AG04450 (cell line): Measurements from ENCODE around the gene REG4. TPM values are rescaled to one million over a fixed set of nuclear protein-coding genes. Genes with fewer than 3 reads are reported as not detected.

Source experiments
- CTCF ChIA-PET: fragments of 300-600, 350-600 bp; formaldehyde crosslinking; extraction: SDS; loops from one replicate; lab custom pipeline; 2022; ENCODE audit warnings: antibody characterized with exemption, inconsistent platforms; lab: Charles Lee
- POLR2A ChIA-PET: fragments of 350-600 bp; formaldehyde crosslinking; extraction: SDS; loops from one replicate; lab custom pipeline; 2021; ENCODE audit warnings: antibody characterized with exemption, inconsistent platforms; lab: Yijun Ruan, JAX
- DNase-seq: peaks from one replicate; pipeline ENCODE4 v3.0.0-alpha.2; 2011; ENCODE audit warnings: low read depth, low spot score
- H3K27ac ChIP-seq: one replicate; pipeline ENCODE4 v1.5.1; 2012; ENCODE audit warnings: low read depth, low read length, control low read depth
- H3K27me3 ChIP-seq: one replicate; pipeline ENCODE4 v1.6.0; 2012; ENCODE audit warnings: low read length; ENCODE audit not compliant: control insufficient read depth, insufficient read depth
- H3K4me3 ChIP-seq: 2 replicates; pipeline ENCODE4 v1.5.1; 2011; ENCODE audit warnings: mild to moderate bottlenecking, low read depth, low read length, control low read depth
- H3K9me3 ChIP-seq: 2 replicates; pipeline ENCODE4 v1.5.1; 2012; ENCODE audit warnings: low read length; ENCODE audit not compliant: control insufficient read depth, insufficient read depth
- CTCF ChIP-seq: IDR thresholded peaks from 2 replicates; pipeline ENCODE4 v1.5.1; 2011; ENCODE audit warnings: low read depth, low read length, control low read depth, inconsistent platforms
- polyA plus RNA-seq: library from polyadenylated mRNA; depleted of rRNA; stranded (reverse); fragments of >200 nt; gene quantifications from 2 replicates; pipeline ENCODE4 v1.2.3, GENCODE V29; 2011; rRNA removed

Gene REG4
- polyA plus RNA-seq, 1 experiment = not detected

GRCh38 chr1:119752592-119752991, 58.7 kb downstream of the REG4 start:
- TF ChIP-seq CTCF = no peak
- H3K9me3 ChIP-seq = no peaks in the 10 kb centered on the region
- H3K4me3 ChIP-seq = no peak overlapping the region
- ChIA-PET CTCF (no interaction called here), POLR2A (no interaction called here)
- H3K27me3 ChIP-seq = peaks cover 5% of the 10 kb centered on the region
- DNase-seq = no peak
- H3K27ac ChIP-seq = no peak overlapping the region

- Histone ChIP-seq H3K9me3 (no peaks in the 10 kb centered on the region), H3K27ac (no peak overlapping the region), H3K4me3 (no peak overlapping the region), H3K27me3 (peaks cover 2% of the 10 kb centered on the region)
- CTCF ChIA-PET = interaction anchor here (0.5 to 1.7 kb wide), 3 partner anchors 10 to 61 kb away, joined by 3 to 7 read pairs (median 4); no protein-coding TSS in a partner anchor
- no peak for DNase-seq
- TF ChIP-seq CTCF = no peak
- POLR2A ChIA-PET = no interaction called here
Measured at GRCh38 chr1:119748040-119748439, 63.2 kb downstream of the REG4 start.

GRCh38 chr1:119747451-119747850, 63.8 kb downstream of the REG4 start:
- POLR2A ChIA-PET = no interaction called here
- H3K27ac ChIP-seq = no peak overlapping the region
- TF ChIP-seq CTCF = no peak
- H3K4me3 ChIP-seq = no peak overlapping the region
- H3K27me3 ChIP-seq = peaks cover 2% of the 10 kb centered on the region
- DNase-seq = no peak
- H3K9me3 ChIP-seq = no peaks in the 10 kb centered on the region
- CTCF ChIA-PET = interaction anchor here (0.9 to 1.7 kb wide), 2 partner anchors 10 to 61 kb away, joined by 3 to 7 read pairs; no protein-coding TSS in a partner anchor

GRCh38 chr1:119745034-119745433, 66.2 kb downstream of the REG4 start:
- ChIA-PET POLR2A (no interaction called here), CTCF (interaction anchor here (0.9 to 3.8 kb wide), 19 partner anchors 11 to 223 kb away, joined by 3 to 36 read pairs (median 7); partner anchors contain the start of gene PHGDH)
- no peak for DNase-seq
- Histone ChIP-seq H3K27ac (no peak overlapping the region), H3K27me3 (peaks cover 2% of the 10 kb centered on the region), H3K9me3 (no peaks in the 10 kb centered on the region), H3K4me3 (no peak overlapping the region)
- no peak for TF ChIP-seq CTCF

- no peak for DNase-seq
- Histone ChIP-seq H3K4me3 (no peak overlapping the region), H3K27me3 (peaks cover 2% of the 10 kb centered on the region), H3K9me3 (no peaks in the 10 kb centered on the region), H3K27ac (no peak overlapping the region)
- ChIA-PET CTCF (interaction anchor here (0.6 to 3.8 kb wide), 30 partner anchors 10 to 224 kb away, joined by 3 to 36 read pairs (median 4); partner anchors contain the start of gene PHGDH), POLR2A (no interaction called here)
- TF ChIP-seq CTCF = no peak
Measured at GRCh38 chr1:119744598-119744942, 66.7 kb downstream of the REG4 start.

Other genes starting within 250 kb of the REG4 start
- gene ZNF697, start 163.2 kb downstream of the REG4 start, polyA plus RNA-seq = 11.6 and 12.9 TPM in 2 replicates
- 108 and 174 TPM in 2 replicates for gene PHGDH, start 99.5 kb downstream of the REG4 start, polyA plus RNA-seq
- not detected in 2 replicates for gene HMGCS2, start 42.6 kb downstream of the REG4 start, polyA plus RNA-seq
- gene ADAM30, start 85.1 kb upstream of the REG4 start, polyA plus RNA-seq = not detected in 2 replicates